NCI-H226 (cell line): ENCODE measurements around the gene KCNF1.

ENCODE experiments used
- DNase-seq: peaks from one replicate; pipeline ENCODE4 v3.0.0-alpha.2; 2015

Gene KCNF1

GRCh38 chr2:10921525-10921924 lies 9.8 kb downstream of the KCNF1 start:
- no peak for DNase-seq

GRCh38 chr2:10922307-10923007 lies 10.7 kb downstream of the KCNF1 start:
- DNase-seq, result no peak

- DNase-seq, result no peak
Observed at GRCh38 chr2:10923008-10923375, 11.3 kb downstream of the KCNF1 start.

GRCh38 chr2:10923965-10924364 lies 12.2 kb downstream of the KCNF1 start:
- DNase-seq, result no peak

GRCh38 chr2:10924441-10924840 lies 12.7 kb downstream of the KCNF1 start:
- DNase-seq, result no peak

GRCh38 chr2:10924859-10925258 lies 13.1 kb downstream of the KCNF1 start:
- DNase-seq, result no peak

GRCh38 chr2:10926191-10926820 lies 14.6 kb downstream of the KCNF1 start:
- DNase-seq, result no peak

GRCh38 chr2:10930721-10931516 lies 19.2 kb downstream of the KCNF1 start:
- no peak for DNase-seq

GRCh38 chr2:10931710-10932255 lies 20.0 kb downstream of the KCNF1 start:
- no peak for DNase-seq

- no peak for DNase-seq
Observed at GRCh38 chr2:10932345-10933151, 20.8 kb downstream of the KCNF1 start.

- no peak for DNase-seq
Observed at GRCh38 chr2:10933700-10934225, 22.0 kb downstream of the KCNF1 start.

GRCh38 chr2:10934308-10934978 lies 22.7 kb downstream of the KCNF1 start:
- no peak for DNase-seq

GRCh38 chr2:10934979-10935350 lies 23.2 kb downstream of the KCNF1 start:
- DNase-seq, result no peak

GRCh38 chr2:10935366-10935918 lies 23.7 kb downstream of the KCNF1 start:
- no peak for DNase-seq

- peak; percentile 51 for DNase-seq
Observed at GRCh38 chr2:10935953-10936942, 24.5 kb downstream of the KCNF1 start.

GRCh38 chr2:10939058-10939457 lies 27.3 kb downstream of the KCNF1 start:
- no peak for DNase-seq

GRCh38 chr2:10940596-10940995 lies 28.9 kb downstream of the KCNF1 start:
- DNase-seq, result no peak

GRCh38 chr2:10941383-10941782 lies 29.6 kb downstream of the KCNF1 start:
- no peak for DNase-seq

GRCh38 chr2:10944799-10945198 lies 33.1 kb downstream of the KCNF1 start:
- no peak for DNase-seq

- DNase-seq, result no peak
Observed at GRCh38 chr2:10946394-10946793, 34.7 kb downstream of the KCNF1 start.
